Measurements from ENCODE around the gene DPH7.
"Not testable (repeated sequence)": the region's sequence is repeated elsewhere in the genome, so short reads cannot be mapped to it uniquely, and the experiment has no call there.

DPH7 gene

DNA sequence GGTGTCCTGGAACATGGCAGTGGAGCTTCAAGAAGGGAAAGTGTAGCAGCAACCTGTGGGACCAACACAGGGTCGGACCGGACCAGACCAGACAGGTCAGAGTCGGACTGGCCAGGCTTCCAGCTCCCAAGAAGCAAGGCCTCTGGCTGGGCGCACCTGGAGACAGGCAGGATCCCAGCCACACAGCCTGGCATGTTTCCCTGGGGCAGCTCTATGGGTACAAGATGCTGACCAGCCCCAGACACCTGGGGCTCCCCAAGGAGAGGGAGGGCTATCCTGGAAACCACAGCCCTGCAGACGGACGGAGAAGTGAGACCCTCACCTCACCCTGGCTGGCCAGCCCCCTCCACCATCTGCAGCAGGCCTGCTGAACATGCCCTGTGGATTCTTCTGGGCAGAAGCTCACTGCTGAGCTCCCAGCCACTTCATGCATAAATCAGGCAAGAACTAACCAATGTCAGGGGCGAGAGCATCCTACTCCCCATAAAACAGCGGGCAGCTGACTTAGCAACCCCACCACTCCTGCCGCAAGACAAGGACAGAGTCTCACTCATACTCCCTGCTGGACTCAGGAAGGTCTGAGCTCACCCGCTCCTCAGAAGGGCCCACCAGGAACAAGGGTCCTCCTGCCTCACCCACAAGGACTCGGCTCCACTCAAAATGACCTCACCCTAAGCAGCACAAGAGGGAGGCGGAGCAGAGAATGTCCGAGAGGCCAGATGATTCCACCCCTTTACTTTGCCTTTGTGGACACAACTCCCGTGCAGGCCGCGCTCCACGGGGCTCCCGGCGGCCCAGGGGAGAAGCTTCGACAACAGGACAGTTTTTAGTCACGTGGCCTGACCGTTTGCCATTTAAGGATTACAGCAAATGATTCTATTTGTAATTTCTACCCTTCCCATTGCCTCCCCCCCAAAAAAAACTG is 2.9 kb upstream of the DPH7 start:
- in situ Hi-C loops (cut with MboI; ENCODE audit: low sequenced_read_pairs) = no loop called here

DNA sequence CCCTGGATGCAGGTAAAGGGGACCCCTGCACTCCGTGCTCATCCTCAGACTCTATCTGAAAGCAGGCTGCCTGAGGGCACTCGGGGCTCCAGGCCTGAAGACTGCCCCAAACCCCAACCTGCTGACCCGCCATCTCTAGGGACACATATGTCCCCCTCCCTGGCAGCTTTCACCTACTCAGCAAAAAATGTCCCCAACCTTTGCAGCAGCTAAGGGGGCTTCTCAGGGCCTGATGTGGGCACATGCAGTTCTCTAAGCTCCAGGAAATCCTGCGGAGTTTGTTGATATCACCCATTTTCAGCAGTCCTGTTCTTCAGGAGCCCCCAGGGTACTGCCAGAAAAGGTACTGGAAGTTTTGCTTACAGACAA is 2.2 kb upstream of the DPH7 start:
- in situ Hi-C loops (cut with MboI; ENCODE audit: low sequenced_read_pairs) = no loop called here

- in situ Hi-C loops (cut with MboI; ENCODE audit: low sequenced_read_pairs) = no loop called here
These were observed 1.7 kb upstream of the DPH7 start for GRCh38 chr9:137580209-137580953.

- in situ Hi-C loops (cut with MboI; ENCODE audit: low sequenced_read_pairs) = no loop called here
These were observed 507 bp upstream of the DPH7 start for GRCh38 chr9:137579259-137579604.

GRCh38 chr9:137575716-137576411 is 2.9 kb downstream of the DPH7 start:
- in situ Hi-C loops (cut with MboI; ENCODE audit: low sequenced_read_pairs) = no loop called here

- in situ Hi-C loops (cut with MboI; ENCODE audit: low sequenced_read_pairs) = no loop called here
These were observed 3.4 kb downstream of the DPH7 start for GRCh38 chr9:137575364-137575715.

DNA sequence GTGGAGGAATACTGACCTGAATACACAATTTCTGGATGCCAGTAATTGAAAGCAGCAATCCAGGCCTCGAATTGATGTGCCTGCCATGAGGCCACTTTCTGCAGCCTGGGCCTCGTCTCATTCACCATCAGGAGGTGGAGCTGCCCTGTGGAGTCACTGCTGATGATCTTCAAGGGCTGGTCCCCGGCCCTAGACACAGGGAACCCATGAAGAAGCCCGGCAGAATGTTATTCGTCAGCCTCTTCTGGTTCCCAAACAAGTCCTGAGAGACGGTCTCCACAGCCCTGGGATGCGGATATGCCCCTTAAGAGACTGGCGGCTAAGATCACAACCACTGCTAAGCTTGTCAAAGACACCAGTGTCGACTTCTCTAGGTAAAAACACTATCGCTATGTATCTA is 4.5 kb downstream of the DPH7 start:
- in situ Hi-C loops (cut with MboI; ENCODE audit: low sequenced_read_pairs) = no loop called here

DNA sequence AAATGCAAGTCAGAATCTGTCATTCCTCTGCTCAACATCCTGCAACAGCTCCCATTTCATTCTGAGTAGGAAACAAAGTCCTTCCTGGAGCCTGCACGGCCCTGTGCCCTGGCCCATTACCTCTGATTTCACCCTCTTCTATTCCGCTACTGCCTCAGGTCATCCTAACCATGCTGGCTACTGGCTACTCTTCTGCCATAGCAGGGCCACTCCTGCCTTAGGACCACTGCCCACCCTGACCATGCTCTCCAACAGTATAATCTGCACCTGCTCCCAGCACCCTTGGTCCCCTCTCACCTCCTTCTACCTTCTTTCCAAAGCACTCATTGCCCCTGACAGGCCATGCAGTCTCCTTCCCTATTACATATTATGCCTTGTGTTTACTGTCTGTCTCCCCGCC is 8.2 kb downstream of the DPH7 start:
- in situ Hi-C loops (cut with MboI; ENCODE audit: low sequenced_read_pairs) = no loop called here

- in situ Hi-C loops (cut with MboI; ENCODE audit: low sequenced_read_pairs) = no loop called here
These were observed 9.0 kb downstream of the DPH7 start for GRCh38 chr9:137569609-137570203.

- in situ Hi-C loops (cut with MboI; ENCODE audit: low sequenced_read_pairs) = not testable (repeated sequence)
These were observed 10.3 kb downstream of the DPH7 start for GRCh38 chr9:137568445-137568844.

GRCh38 chr9:137564817-137565411 is 13.8 kb downstream of the DPH7 start:
- in situ Hi-C loops (cut with MboI; ENCODE audit: low sequenced_read_pairs) = no loop called here

GRCh38 chr9:137564134-137564533 is 14.6 kb downstream of the DPH7 start:
- in situ Hi-C loops (cut with MboI; ENCODE audit: low sequenced_read_pairs) = no loop called here

DNA sequence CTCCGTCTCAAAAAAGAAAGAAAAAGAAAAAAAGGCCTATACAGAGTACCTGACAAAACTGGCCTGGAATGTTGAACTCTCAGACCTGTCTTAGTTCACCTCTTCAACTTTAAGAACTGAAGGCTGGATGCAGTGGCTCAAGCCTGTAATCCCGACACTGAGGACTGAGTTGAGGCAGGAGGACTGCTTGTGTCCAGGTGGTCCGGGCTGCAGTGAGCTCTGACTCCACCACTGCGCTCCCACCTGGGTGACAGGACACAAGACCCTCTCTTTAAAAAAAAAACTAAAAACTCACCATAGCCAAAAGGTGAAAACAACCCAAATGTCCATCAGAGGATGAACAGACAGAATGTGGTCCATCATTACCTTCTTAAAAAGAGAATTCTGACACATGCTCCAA is 20.6 kb downstream of the DPH7 start:
- in situ Hi-C loops (cut with MboI; ENCODE audit: low sequenced_read_pairs) = no loop called here

DNA sequence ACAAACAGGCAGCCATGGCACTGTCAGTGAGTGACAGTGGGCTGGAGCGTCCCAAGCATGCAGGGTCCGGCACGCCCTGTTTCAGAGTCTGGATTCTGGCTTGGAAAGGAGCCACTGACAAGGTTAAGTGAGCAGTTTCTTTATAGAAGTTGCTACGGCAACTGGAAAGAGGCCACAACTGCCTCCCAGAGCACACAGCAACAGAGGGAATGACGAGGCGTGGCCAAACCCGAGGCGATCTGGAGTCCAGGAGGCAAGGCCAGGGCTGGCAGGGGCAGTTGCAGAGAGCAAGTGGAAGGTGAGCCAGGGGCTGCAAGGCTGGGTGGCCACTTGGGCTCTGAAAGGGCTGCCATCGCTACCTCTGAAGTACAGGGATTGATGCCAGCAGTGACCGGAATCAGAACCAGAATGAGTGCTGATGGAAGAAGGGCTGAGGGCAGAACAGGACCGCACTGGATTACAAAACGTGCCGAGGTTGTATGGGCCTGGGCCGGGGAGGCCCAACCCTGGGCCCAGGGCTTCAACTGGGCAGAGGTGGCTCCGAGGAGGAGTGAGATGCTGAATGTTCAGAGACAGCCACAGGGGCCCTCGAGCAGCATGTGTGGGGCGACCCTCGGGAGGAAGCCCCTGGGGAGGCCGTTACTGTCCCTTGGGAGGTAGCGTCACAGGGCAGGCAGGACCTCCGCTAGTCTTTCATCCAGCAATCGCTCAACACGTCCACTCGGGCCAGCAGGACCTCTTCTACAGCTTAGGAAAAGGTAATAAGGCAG is 22.5 kb downstream of the DPH7 start:
- in situ Hi-C loops (cut with MboI; ENCODE audit: low sequenced_read_pairs) = no loop called here

- in situ Hi-C loops (cut with MboI; ENCODE audit: low sequenced_read_pairs) = no loop called here
These were observed 23.5 kb downstream of the DPH7 start for GRCh38 chr9:137555179-137555578.

DNA sequence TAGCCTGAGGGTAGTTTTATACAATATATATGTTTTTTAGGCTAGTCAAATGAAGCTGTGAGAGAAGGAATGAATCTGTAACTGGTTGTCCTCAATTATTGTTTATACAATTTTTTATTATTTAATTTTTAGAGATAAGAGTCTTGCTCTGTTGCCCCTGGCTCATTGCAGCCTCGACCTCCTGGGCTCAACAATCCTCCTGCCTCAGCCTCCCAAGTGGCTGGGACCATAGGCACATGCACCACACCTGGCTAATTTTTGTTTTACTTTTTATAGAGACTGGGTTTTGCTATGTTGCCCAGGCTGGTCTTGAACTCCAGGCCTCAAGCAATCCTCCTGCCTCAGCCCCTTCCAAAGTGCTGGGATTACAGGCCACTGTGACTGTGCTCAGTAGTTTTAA is 24.4 kb downstream of the DPH7 start:
- in situ Hi-C loops (cut with MboI; ENCODE audit: low sequenced_read_pairs) = no loop called here

DNA sequence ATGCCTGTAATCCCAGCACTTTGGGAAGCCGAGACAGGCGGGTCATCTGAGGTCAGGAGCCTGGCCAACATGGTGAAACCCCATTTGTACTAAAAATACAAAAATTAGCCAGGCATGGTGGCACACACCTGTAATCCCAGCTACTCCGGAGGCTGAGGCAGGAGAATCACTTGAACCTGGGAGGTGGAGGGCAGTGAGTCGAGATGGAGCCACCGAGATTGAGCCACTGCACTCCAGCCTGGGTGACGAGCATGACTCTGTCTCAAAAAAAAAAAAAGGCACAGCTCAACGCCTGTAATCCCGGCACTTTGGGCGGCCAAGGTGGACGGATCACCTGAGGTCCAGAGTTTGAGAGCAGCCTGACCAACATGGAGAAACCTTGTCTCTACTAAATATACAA is 25.1 kb downstream of the DPH7 start:
- in situ Hi-C loops (cut with MboI; ENCODE audit: low sequenced_read_pairs) = not testable (repeated sequence)

DNA sequence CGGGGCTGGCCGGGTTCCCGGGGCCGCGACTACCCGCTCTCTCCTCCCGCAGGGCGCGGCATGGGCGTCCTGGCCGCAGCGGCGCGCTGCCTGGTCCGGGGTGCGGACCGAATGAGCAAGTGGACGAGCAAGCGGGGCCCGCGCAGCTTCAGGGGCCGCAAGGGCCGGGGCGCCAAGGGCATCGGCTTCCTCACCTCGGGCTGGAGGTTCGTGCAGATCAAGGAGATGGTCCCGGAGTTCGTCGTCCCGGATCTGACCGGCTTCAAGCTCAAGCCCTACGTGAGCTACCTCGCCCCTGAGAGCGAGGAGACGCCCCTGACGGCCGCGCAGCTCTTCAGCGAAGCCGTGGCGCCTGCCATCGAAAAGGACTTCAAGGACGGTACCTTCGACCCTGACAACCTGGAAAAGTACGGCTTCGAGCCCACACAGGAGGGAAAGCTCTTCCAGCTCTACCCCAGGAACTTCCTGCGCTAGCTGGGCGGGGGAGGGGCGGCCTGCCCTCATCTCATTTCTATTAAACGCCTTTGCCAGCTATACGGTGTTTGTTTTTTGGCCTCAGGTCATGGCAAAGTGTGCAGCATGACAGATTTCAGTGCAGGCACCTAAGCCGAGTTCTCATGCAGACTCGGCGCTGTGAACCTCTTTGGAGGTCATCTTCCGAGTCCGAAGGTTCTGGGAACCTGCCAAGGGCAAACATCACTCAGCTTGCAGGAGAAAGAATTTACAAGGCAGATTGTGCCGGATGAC is 26.5 kb downstream of the DPH7 start:
- in situ Hi-C loops (cut with MboI; ENCODE audit: low sequenced_read_pairs) = no loop called here

DNA sequence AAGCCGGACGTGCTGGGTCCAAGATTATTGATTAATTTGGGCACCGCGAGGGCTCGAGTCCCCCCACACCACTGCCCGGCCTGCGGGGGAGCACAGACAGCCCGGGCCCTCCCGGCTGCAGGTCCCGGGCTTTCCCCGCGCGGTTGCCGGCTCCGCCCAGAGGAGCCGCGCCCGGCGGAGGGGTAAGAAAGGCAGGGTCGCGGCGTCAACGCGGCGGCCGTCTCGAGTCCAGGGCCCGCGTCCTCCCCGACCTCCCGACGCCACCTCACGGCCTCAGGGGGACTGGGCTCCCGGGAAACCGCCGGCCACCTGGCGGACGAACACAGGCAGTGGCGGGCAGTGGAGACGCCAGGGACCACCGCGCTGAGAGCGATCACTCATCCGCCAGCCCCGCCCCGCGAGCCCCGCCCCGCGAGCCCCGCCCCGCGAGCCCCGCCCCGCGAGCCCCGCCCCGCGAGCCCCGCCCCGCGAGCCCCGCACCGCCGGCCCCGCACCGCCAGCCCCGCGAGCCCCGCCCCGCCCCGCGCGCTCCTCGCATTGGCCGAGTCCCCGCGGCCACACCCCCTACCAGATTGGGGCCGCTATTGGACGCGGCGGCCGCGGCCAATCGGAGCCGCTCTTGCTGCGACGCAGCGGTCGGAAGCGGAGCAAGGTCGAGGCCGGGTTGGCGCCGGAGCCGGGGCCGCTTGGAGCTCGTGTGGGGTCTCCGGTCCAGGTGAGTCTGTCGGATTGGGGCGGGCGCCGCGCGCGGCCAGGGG is 27.3 kb downstream of the DPH7 start, which contains the start of gene MRPL41:
Gene MRPL41, plus strand, starts transcription at position 616 of the 758 bp plus-strand sequence. CDS start 203 bp downstream, outside the sequence.
- in situ Hi-C loops (cut with MboI; ENCODE audit: low sequenced_read_pairs) = no loop called here

Measured in HL-60/S4 treated with phorbol 12-myristate 13-acetate at 8.2 ng/mL for 4 days and 3 days (cell line).